Measurements from ENCODE around the gene PPP4R3A. TPM values are rescaled to one million over a fixed set of nuclear protein-coding genes. Genes with fewer than 3 reads are reported as not detected.

PPP4R3A gene
- total and polyA plus RNA-seq, 2 donors (not counting 1 experiment from before 2014, with no cell fraction given), result 40.3 to 88.0 TPM

DNA sequence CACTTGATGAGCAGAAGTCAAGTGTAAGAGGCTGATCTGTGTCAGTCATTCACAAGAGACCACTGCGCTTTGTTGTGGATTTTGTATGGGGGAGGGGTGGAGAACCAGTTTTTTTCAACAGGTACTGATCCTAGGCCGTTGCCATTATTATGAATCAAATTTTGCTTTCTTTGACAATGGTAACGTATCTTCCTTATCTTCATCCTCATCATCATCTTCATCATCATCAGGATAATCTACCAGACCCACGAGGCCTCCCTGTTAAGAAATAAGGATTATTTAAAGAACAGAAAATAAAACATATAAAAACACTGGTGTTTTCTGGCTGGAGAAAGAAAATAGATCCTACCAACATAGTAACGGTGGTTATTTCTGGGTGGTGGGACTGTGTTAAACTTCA, 51.5 kb downstream of the PPP4R3A start:
- no peak for TF ChIP-seq EZH2 (IDR thresholded peaks at IDR 0.05; ENCODE audit: low read length, missing control alignments)
- TF ChIP-seq, protein P1, sequence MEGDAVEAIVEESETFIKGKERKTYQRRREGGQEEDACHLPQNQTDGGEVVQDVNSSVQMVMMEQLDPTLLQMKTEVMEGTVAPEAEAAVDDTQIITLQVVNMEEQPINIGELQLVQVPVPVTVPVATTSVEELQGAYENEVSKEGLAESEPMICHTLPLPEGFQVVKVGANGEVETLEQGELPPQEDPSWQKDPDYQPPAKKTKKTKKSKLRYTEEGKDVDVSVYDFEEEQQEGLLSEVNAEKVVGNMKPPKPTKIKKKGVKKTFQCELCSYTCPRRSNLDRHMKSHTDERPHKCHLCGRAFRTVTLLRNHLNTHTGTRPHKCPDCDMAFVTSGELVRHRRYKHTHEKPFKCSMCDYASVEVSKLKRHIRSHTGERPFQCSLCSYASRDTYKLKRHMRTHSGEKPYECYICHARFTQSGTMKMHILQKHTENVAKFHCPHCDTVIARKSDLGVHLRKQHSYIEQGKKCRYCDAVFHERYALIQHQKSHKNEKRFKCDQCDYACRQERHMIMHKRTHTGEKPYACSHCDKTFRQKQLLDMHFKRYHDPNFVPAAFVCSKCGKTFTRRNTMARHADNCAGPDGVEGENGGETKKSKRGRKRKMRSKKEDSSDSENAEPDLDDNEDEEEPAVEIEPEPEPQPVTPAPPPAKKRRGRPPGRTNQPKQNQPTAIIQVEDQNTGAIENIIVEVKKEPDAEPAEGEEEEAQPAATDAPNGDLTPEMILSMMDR (conservative IDR thresholded peaks at IDR 0.05 in 1 of 2, IDR thresholded peaks at IDR 0.05 in 1 of 2; ENCODE audit: low read depth in 1 of 2, low read length in 2 of 2), result no peak
- H3K79me2 ChIP-seq (ENCODE audit: control insufficient read depth, insufficient read depth, low read length), result no peaks in the 10 kb centered on the region
- DNase-seq (ENCODE audit: low read depth in 2 of 2), result no peak
- no peak overlapping the region for H2AFZ ChIP-seq (ENCODE audit: low read length)
- no peak overlapping the region for H3K4me3 ChIP-seq (replicated peaks in 1 of 4; ENCODE audit: control extremely low read depth in 1 of 4, insufficient read depth in 1 of 4, low read depth in 3 of 4, low read length in 4 of 4)
- no peak overlapping the region for H3K9ac ChIP-seq (ENCODE audit: insufficient read depth, low read length)
- H3K27me3 ChIP-seq (ENCODE audit: control insufficient read depth, insufficient read depth, low read length), result no peaks in the 10 kb centered on the region
- no peaks in the 10 kb centered on the region for H3K9me3 ChIP-seq (ENCODE audit: control insufficient read depth, insufficient read depth, low read depth, low read length)
- no peak overlapping the region for H3K27ac ChIP-seq (ENCODE audit: insufficient read depth, low read length)
- H3K4me2 ChIP-seq (ENCODE audit: extremely low read depth, insufficient read depth, low read length), result no peak overlapping the region
- peaks cover 18% of the 10 kb centered on the region for H3K36me3 ChIP-seq (ENCODE audit: control insufficient read depth, insufficient read depth, low read length)
- no peaks in the 10 kb centered on the region for H4K20me1 ChIP-seq (ENCODE audit: control insufficient read depth, extremely low read depth, insufficient read depth, low read length)
- H3K4me1 ChIP-seq (ENCODE audit: control insufficient read depth, extremely low read depth, insufficient read depth, low read length), result no peaks in the 10 kb centered on the region

DNA sequence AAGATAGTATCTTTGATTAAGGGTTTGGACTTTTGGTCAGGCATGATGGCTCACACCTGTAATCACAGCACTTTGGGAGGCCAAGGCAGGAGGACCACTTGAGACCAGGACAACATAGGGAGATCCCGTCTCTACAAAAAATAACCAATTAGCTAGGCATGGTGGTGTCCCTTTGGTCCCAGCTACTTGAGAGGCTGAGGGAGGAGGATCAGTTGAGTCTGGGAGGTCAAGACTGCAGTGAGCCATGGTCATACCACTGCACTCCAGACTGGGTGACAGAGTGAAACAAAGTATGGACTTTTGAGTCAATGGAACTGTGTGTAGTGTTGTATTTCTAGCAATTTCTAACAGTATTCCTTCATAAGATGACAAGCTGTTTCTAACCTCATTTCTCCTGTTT, 53.8 kb downstream of the PPP4R3A start:
- H3K27me3 ChIP-seq (ENCODE audit: control insufficient read depth, insufficient read depth, low read length), result no peaks in the 10 kb centered on the region
- no peaks in the 10 kb centered on the region for H3K9me3 ChIP-seq (ENCODE audit: control insufficient read depth, insufficient read depth, low read depth, low read length)
- no peaks in the 10 kb centered on the region for H3K4me1 ChIP-seq (ENCODE audit: control insufficient read depth, extremely low read depth, insufficient read depth, low read length)
- H3K27ac ChIP-seq (ENCODE audit: insufficient read depth, low read length), result no peak overlapping the region
- TF ChIP-seq, protein P1 (conservative IDR thresholded peaks at IDR 0.05 in 1 of 2, IDR thresholded peaks at IDR 0.05 in 1 of 2; ENCODE audit: low read depth in 1 of 2, low read length in 2 of 2), result no peak
- TF ChIP-seq EZH2 (IDR thresholded peaks at IDR 0.05; ENCODE audit: low read length, missing control alignments), result no peak
- H3K79me2 ChIP-seq (ENCODE audit: control insufficient read depth, insufficient read depth, low read length), result no peaks in the 10 kb centered on the region
- no peak overlapping the region for H3K4me2 ChIP-seq (ENCODE audit: extremely low read depth, insufficient read depth, low read length)
- H3K9ac ChIP-seq (ENCODE audit: insufficient read depth, low read length), result no peak overlapping the region
- no peak overlapping the region for H3K4me3 ChIP-seq (replicated peaks in 1 of 4; ENCODE audit: control extremely low read depth in 1 of 4, insufficient read depth in 1 of 4, low read depth in 3 of 4, low read length in 4 of 4)
- no peak overlapping the region for H2AFZ ChIP-seq (ENCODE audit: low read length)
- H3K36me3 ChIP-seq (ENCODE audit: control insufficient read depth, insufficient read depth, low read length), result peaks cover 11% of the 10 kb centered on the region
- DNase-seq (ENCODE audit: low read depth in 2 of 2), result no peak
- no peaks in the 10 kb centered on the region for H4K20me1 ChIP-seq (ENCODE audit: control insufficient read depth, extremely low read depth, insufficient read depth, low read length)

DNA sequence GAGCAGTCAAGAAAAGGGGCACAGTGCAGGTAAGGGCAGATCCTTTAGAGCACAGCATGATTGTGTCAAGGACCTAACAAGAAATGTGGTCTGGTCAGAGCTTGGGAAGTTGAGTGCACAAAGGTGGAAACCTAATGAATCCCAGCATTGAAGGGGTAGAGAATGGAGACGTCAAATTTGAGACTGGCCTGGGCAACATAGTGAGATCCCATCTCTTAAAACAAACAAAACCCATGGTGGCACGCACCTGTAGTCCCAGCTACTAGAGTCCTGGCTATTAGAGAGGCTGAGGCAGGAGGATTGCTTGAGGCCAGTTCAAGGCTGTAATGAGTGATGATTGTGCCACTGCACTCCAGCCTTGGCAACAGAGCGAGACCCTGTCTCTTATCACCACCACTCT, 55.5 kb downstream of the PPP4R3A start:
- no peak for TF ChIP-seq EZH2 (IDR thresholded peaks at IDR 0.05; ENCODE audit: low read length, missing control alignments)
- TF ChIP-seq, protein P1 (conservative IDR thresholded peaks at IDR 0.05 in 1 of 2, IDR thresholded peaks at IDR 0.05 in 1 of 2; ENCODE audit: low read depth in 1 of 2, low read length in 2 of 2), result no peak
- Histone ChIP-seq H3K9ac (ENCODE audit: insufficient read depth, low read length) (no peak overlapping the region), H3K9me3 (ENCODE audit: control insufficient read depth, insufficient read depth, low read depth, low read length) (no peaks in the 10 kb centered on the region), H3K4me1 (ENCODE audit: control insufficient read depth, extremely low read depth, insufficient read depth, low read length) (no peaks in the 10 kb centered on the region), H3K36me3 (ENCODE audit: control insufficient read depth, insufficient read depth, low read length) (peaks cover 7% of the 10 kb centered on the region), H3K4me3 (replicated peaks in 1 of 4; ENCODE audit: control extremely low read depth in 1 of 4, insufficient read depth in 1 of 4, low read depth in 3 of 4, low read length in 4 of 4) (no peak overlapping the region), H3K4me2 (ENCODE audit: extremely low read depth, insufficient read depth, low read length) (no peak overlapping the region), H2AFZ (ENCODE audit: low read length) (no peak overlapping the region), H3K27ac (ENCODE audit: insufficient read depth, low read length) (no peak overlapping the region), H3K27me3 (ENCODE audit: control insufficient read depth, insufficient read depth, low read length) (no peaks in the 10 kb centered on the region), H3K79me2 (ENCODE audit: control insufficient read depth, insufficient read depth, low read length) (no peaks in the 10 kb centered on the region), H4K20me1 (ENCODE audit: control insufficient read depth, extremely low read depth, insufficient read depth, low read length) (no peaks in the 10 kb centered on the region)
- no peak for DNase-seq (ENCODE audit: low read depth in 2 of 2)
